GM12878 (cell line): ENCODE results near the gene ABI1. TPM values are rescaled to one million over a fixed set of nuclear protein-coding genes. Genes with fewer than 3 reads are reported as not detected.

Experiments used
- ATAC-seq: fragments of 200-7000 bp; cut with Tn5 transposase; 3 replicates; pipeline ENCODE4 v1.9.1; 2020; ENCODE audit warnings: mild to moderate bottlenecking, moderate library complexity
- BruUV-seq: library from RNA; stranded (reverse); fragments of 400-500 nt; replicated peaks from 2 replicates; lab custom pipeline; 2021; lab: Mats Ljungman, UMichigan
- CTCF ChIA-PET: fragments of 300-600 bp; sonication (Branson Sonifier 250); formaldehyde crosslinking; extraction: SDS; loops from one replicate; lab custom pipeline; 2021; ENCODE audit warnings: inconsistent platforms; lab: Yijun Ruan, JAX
- POLR2A ChIA-PET: fragments of 350-600 bp; formaldehyde crosslinking; extraction: SDS; loops from one replicate; lab custom pipeline; 2021; ENCODE audit warnings: inconsistent platforms; lab: Charles Lee
- RAD21 ChIA-PET: fragments of 300-600 bp; sonication (Branson Sonifier 250); formaldehyde crosslinking; loops from one replicate; lab custom pipeline; 2023; ENCODE audit warnings: antibody characterized with exemption; ENCODE audit not compliant: unreplicated experiment; lab: Charles Lee
- SMC1A ChIA-PET: fragments of 300-600 bp; sonication (Branson Sonifier 250); formaldehyde crosslinking; loops from one replicate; lab custom pipeline; 2023; ENCODE audit not compliant: unreplicated experiment, uncharacterized antibody; lab: Charles Lee
- DNase-seq: peaks from one replicate; pipeline ENCODE4 v3.0.0-alpha.2; 2011; ENCODE audit warnings: low read depth, low spot score
- FAIRE-seq: peaks from 3 replicates; lab custom pipeline; 2011; peaks lifted over from hg19 to GRCh38; lab: Jason Lieb, UNC
- H2AFZ ChIP-seq: 2 replicates; pipeline ENCODE4 v1.6.0; 2011; ENCODE audit warnings: low read depth, low read length, control low read depth; ENCODE audit not compliant: control insufficient read depth
- H3K27ac ChIP-seq: 2 replicates; pipeline ENCODE4 v1.5.1; 2011; ENCODE audit warnings: control low read depth; ENCODE audit not compliant: control insufficient read depth, insufficient read depth
- H3K27me3 ChIP-seq, 2 experiments: replicated peaks in 1 of 2; 2 replicates each; pipeline versions ENCODE4 v1.6.0 to v1.6.1; 2011; ENCODE audit warnings: low read length in 1 of 2; ENCODE audit not compliant: control insufficient read depth in 2 of 2, insufficient read depth in 2 of 2
- H3K36me3 ChIP-seq, 2 experiments: 2 replicates each; pipeline ENCODE4 v1.5.1; 2011; ENCODE audit warnings: low read length in 1 of 2; ENCODE audit not compliant: control insufficient read depth in 2 of 2, insufficient read depth in 2 of 2
- H3K4me1 ChIP-seq: 2 replicates; pipeline ENCODE4 v1.6.1; 2011; ENCODE audit warnings: mild to moderate bottlenecking, low read length, moderate library complexity, mixed read lengths; ENCODE audit not compliant: control insufficient read depth, insufficient read depth
- H3K4me2 ChIP-seq: 2 replicates; pipeline ENCODE4 v1.6.0; 2011; ENCODE audit warnings: control low read depth; ENCODE audit not compliant: control insufficient read depth, insufficient read depth
- H3K4me3 ChIP-seq: fragments of 200-600 bp; sonication (generic); 2 replicates; pipeline ENCODE4 v1.5.1; 2016
- H3K79me2 ChIP-seq: 2 replicates; pipeline ENCODE4 v1.6.0; 2011; ENCODE audit warnings: low read length; ENCODE audit not compliant: control insufficient read depth, insufficient read depth
- H3K9ac ChIP-seq: 2 replicates; pipeline ENCODE4 v1.8.0; 2011; ENCODE audit warnings: low read length, control low read depth, mixed read lengths; ENCODE audit not compliant: control insufficient read depth, insufficient read depth
- H3K9me3 ChIP-seq: replicated peaks from 3 replicates; pipeline ENCODE4 v1.5.1; 2011; ENCODE audit warnings: mild to moderate bottlenecking, low read length; ENCODE audit not compliant: control insufficient read depth, insufficient read depth
- H4K20me1 ChIP-seq: 2 replicates; pipeline ENCODE4 v1.6.0; 2011; ENCODE audit not compliant: control insufficient read depth, insufficient read depth
- CBFB ChIP-seq: IDR thresholded peaks from 2 replicates; pipeline ENCODE4 v1.6.1; 2016; ENCODE audit warnings: antibody characterized with exemption, low read depth
- CHD2 ChIP-seq: IDR thresholded peaks from 2 replicates; pipeline ENCODE4 v1.6.1; 2011; ENCODE audit warnings: low read depth, low read length, improper control_type of control experiment, borderline replicate concordance
- CREM ChIP-seq: IDR thresholded peaks from 2 replicates; pipeline ENCODE4 v1.6.1; 2014; ENCODE audit warnings: antibody characterized with exemption, low read depth
- KAT2A ChIP-seq: conservative IDR thresholded peaks from 2 replicates; pipeline ENCODE4 v1.6.1; 2011; ENCODE audit warnings: low read depth, low read length; ENCODE audit not compliant: control insufficient read depth
- MEF2B ChIP-seq: fragments of 450-650 bp; IDR thresholded peaks from 2 replicates; pipeline ENCODE4 v1.6.1; 2018; ENCODE audit warnings: mild to moderate bottlenecking, moderate library complexity; ENCODE audit not compliant: partially characterized antibody, poor library complexity, severe bottlenecking
- MXI1 ChIP-seq: fragments of 150-350 bp; IDR thresholded peaks from 2 replicates; pipeline ENCODE4 v1.6.1; 2011; ENCODE audit warnings: low read depth, mild to moderate bottlenecking, inconsistent platforms, low read length, improper control_type of control experiment
- PML ChIP-seq: IDR thresholded peaks from 2 replicates; pipeline ENCODE4 v1.6.1; 2012; ENCODE audit warnings: low read length, inconsistent platforms
- RB1 ChIP-seq: fragments of 450-650 bp; formaldehyde crosslinking; IDR thresholded peaks from 2 replicates; pipeline ENCODE4 v1.6.1; 2017; ENCODE audit warnings: mild to moderate bottlenecking, borderline replicate concordance
- RUNX3 ChIP-seq: IDR thresholded peaks from 2 replicates; pipeline ENCODE4 v1.6.1; 2012; ENCODE audit warnings: low read length, inconsistent platforms
- SP1 ChIP-seq: IDR thresholded peaks from one replicate; pipeline ENCODE4 v1.6.1; 2011; ENCODE audit warnings: low read depth, low read length
- SRF ChIP-seq, 2 experiments: IDR thresholded peaks; 2 replicates each; pipeline ENCODE4 v1.6.1; 2011; ENCODE audit warnings: low read depth in 2 of 2, low read length in 2 of 2, mild to moderate bottlenecking in 1 of 2, moderate library complexity in 1 of 2
- YY1 ChIP-seq: IDR thresholded peaks from 2 replicates; pipeline ENCODE4 v1.6.1; 2011; ENCODE audit warnings: low read depth, mild to moderate bottlenecking, low read length
- ZSCAN29 ChIP-seq: fragments of 450-650 bp; IDR thresholded peaks from 2 replicates; pipeline ENCODE4 v1.6.1; 2017; ENCODE audit warnings: mild to moderate bottlenecking, moderate library complexity
- WGBS: methylation state at CpG from one replicate; pipeline ENCODE4 v1.1.6; 2016; ENCODE audit warnings: low lambda C conversion rate; ENCODE audit not compliant: insufficient replicate concordance, insufficient coverage; ENCODE audit errors: missing lambda C conversion rate; 5-methylcytosine and 5-hydroxymethylcytosine counted together
- in situ Hi-C: fragments of 300-500 bp; cut with MboI; formaldehyde crosslinking; loops from 9 replicates; pipeline ENCODE4 v1.14.3; 2018; ENCODE audit warnings: mixed read lengths
- intact Hi-C: fragments of 100-400 bp; cut with micrococcal nuclease; formaldehyde crosslinking; loops from one replicate; pipeline ENCODE4 v1.14.2; 2022; ENCODE audit not compliant: unreplicated experiment
- polyA plus RNA-seq, 11 experiments: library from polyadenylated mRNA; depleted of rRNA in 4 of 11; unstranded in 6 of 11; stranded (reverse) in 5 of 11; fragments of >200 nt; fragmentation: Nextera tagmentation in 4 of 11; fragmentation: Illumina TruSeq in 1 of 11; extraction: Ambion mirVana in 4 of 11; extraction: Trizol in 1 of 11; gene quantifications; 1 replicate in 1 of 11; 2 replicates in 10 of 11; pipeline versions ENCODE4 v1.2.1 to v1.2.3, GENCODE V29; 2011 to 2016; ENCODE audit warnings: inconsistent platforms in 2 of 11, missing spikeins in 2 of 11, low read depth in 1 of 11
- total RNA-seq, 4 experiments: library from RNA; depleted of rRNA in 3 of 4; stranded (reverse); fragments of >200 nt in 3 of 4; fragmentation: Illumina TruSeq in 1 of 4; extraction: Trizol in 1 of 4; gene quantifications; 2 replicates each; pipeline versions ENCODE4 v1.2.1 to v1.2.3, GENCODE V29; 2013 to 2021
- TF ChIP-seq, protein P1 (sequence below): fragments of 450-650 bp; IDR thresholded peaks from 2 replicates; pipeline ENCODE4 v1.6.1; 2017; ENCODE audit warnings: antibody characterized with exemption, mild to moderate bottlenecking, moderate library complexity

Gene ABI1
- total and polyA plus RNA-seq, 10 of the 15 experiments (the other 5 are each of a cell fraction or from before 2014, with no cell fraction given) = 31.2 to 73.2 (median 50.7) TPM

DNA sequence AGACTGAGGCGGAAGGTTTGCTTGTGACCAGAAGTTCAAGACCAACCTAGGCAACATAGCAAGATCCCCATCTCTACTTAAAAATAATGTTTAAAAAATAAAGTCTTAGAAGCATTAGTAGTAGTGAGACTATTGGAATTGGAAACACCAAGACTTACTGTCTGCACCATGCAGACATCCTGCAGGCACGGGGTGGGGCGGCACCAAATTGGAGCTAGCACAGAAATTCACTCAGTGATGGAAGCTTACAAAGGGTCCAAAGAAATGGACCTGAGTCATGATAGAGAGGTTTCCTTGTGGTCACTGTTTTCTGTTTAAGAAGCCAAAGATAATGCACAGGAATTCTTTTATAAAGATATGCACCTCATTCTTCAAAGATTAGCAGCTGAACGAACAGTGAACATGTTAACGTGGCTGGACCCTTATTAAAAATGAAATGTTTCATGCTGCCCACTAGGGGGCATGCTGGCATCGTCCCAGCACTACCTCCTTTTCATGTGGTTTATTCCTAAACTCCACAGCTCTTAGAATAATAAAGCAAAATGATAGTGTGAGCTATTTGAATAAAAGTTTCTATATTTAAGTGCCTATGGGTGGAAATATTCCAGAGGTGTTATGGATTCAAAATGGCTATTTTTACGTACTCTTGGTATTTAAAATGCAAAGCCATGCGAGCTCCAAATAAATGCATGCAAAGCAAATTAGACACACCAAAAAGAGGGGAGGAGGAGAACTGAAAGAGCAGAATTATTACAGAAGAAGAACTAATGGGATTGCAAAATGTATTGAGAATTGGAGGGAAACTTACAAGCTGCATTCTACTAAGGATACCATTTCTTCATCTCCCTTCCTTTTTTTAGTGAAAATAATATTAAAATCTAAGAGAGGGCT is 134.7 kb downstream of the ABI1 start (continued):
- peak; percentile 52; the same call in 1 of the 2 replicates for TF ChIP-seq CBFB
- peak; percentile 84 for TF ChIP-seq RUNX3
- no peak for TF ChIP-seq ZSCAN29

DNA sequence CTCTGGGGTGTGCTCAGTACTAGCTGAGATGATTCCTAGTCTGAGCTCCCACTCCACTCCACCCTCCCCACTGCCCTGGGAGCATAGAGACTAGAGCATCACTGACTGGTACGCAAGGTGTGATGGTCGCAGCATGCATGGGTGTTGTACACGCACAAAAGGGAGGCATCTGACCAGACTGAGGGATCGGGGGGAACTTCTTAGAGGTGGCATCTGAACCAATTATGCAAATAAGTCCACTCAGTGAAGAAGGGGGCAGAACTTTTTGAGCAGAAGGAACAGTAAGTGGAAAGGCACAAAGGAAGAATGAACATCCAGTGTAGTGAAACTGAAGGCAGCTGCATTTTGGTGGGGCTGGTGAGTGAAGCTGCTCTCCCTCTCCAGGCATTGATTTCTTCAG is 137.7 kb downstream of the ABI1 start:
- no peak overlapping the region for H3K9ac ChIP-seq
- CTCF ChIA-PET = interaction anchor here (1.1 to 2.6 kb wide), 3 partner anchors 138 to 388 kb away, joined by 3 to 33 read pairs (median 8); partner anchors contain the start of gene ABI1
- H3K4me2 ChIP-seq = no peak overlapping the region
- H3K36me3 ChIP-seq = peaks cover 3 to 21% of the 10 kb centered on the region in 2 experiments; a peak in 3 of 4 replicates
- ATAC-seq = no peak
- TF ChIP-seq YY1 (no peak), SP1 (no peak), PML (no peak), CREM (no peak), KAT2A (no peak), MXI1 (no peak), SRF (IDR thresholded peaks at IDR 0.05; ENCODE audit: low read depth in 2 of 2, low read length in 2 of 2) (no peak), CHD2 (no peak), RB1 (no peak), MEF2B (no peak)
- TF ChIP-seq, protein P1, sequence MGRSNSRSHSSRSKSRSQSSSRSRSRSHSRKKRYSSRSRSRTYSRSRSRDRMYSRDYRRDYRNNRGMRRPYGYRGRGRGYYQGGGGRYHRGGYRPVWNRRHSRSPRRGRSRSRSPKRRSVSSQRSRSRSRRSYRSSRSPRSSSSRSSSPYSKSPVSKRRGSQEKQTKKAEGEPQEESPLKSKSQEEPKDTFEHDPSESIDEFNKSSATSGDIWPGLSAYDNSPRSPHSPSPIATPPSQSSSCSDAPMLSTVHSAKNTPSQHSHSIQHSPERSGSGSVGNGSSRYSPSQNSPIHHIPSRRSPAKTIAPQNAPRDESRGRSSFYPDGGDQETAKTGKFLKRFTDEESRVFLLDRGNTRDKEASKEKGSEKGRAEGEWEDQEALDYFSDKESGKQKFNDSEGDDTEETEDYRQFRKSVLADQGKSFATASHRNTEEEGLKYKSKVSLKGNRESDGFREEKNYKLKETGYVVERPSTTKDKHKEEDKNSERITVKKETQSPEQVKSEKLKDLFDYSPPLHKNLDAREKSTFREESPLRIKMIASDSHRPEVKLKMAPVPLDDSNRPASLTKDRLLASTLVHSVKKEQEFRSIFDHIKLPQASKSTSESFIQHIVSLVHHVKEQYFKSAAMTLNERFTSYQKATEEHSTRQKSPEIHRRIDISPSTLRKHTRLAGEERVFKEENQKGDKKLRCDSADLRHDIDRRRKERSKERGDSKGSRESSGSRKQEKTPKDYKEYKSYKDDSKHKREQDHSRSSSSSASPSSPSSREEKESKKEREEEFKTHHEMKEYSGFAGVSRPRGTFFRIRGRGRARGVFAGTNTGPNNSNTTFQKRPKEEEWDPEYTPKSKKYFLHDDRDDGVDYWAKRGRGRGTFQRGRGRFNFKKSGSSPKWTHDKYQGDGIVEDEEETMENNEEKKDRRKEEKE = no peak
- TF ChIP-seq, all 136 proteins: peak for 0
- WGBS = 99% methylated on average over 4 of the region's 4 CpGs
- Histone ChIP-seq H3K4me1 (no peaks in the 10 kb centered on the region), H3K27me3 (no peaks in the 10 kb centered on the region), H3K9me3 (no peaks in the 10 kb centered on the region), H3K79me2 (no peaks in the 10 kb centered on the region), H3K4me3 (no peak overlapping the region), H3K27ac (no peak overlapping the region), H2AFZ (no peak overlapping the region), H4K20me1 (no peaks in the 10 kb centered on the region)
- SMC1A ChIA-PET = interaction anchor here (1.0 to 7.5 kb wide), 4 partner anchors 138 to 388 kb away, joined by 3 to 220 read pairs (median 4); partner anchors contain the start of gene ABI1
- DNase-seq (no peak), FAIRE-seq (no peak)
- BruUV-seq = TSS peak; percentile 8
- in situ Hi-C loops (loop anchor here (10.0 kb wide), 1 partner anchor 388 kb away; no protein-coding TSS in a partner anchor), intact Hi-C loops (no loop called here)
- POLR2A ChIA-PET = interaction anchor here (1.2 kb wide), 1 partner anchor 781 kb away, joined by 3 read pairs; no protein-coding TSS in a partner anchor
- RAD21 ChIA-PET = interaction anchor here (2.0 kb wide), 1 partner anchor 158 kb away, joined by 12 read pairs; no protein-coding TSS in a partner anchor
